OCI-LY3 (cell line): ENCODE data around the gene PDE3A.

Source experiments
- H2AFZ ChIP-seq: fragments of 200-600, 300-600 bp; shearing (Covaris generic); 2 replicates; pipeline ENCODE4 v1.6.0; 2014; ENCODE audit warnings: antibody characterized with exemption, low read depth, low read length
- H3K27ac ChIP-seq: fragments of 200-600, 300-600 bp; sonication (generic); 2 replicates; pipeline ENCODE4 v1.5.1; 2014; ENCODE audit warnings: mild to moderate bottlenecking, low read length, moderate library complexity, mixed read lengths
- H3K27me3 ChIP-seq: fragments of 200-600, 300-600 bp; sonication (generic); 2 replicates; pipeline ENCODE4 v1.6.1; 2014; ENCODE audit warnings: low read depth, low read length, mixed read lengths
- H3K36me3 ChIP-seq: fragments of 200-600, 300-600 bp; sonication (generic); replicated peaks from 2 replicates; pipeline ENCODE3; 2014; ENCODE audit warnings: low read depth, low read length, mixed read lengths
- H3K4me1 ChIP-seq: fragments of 300-600, 200-600 bp; sonication (generic); 2 replicates; pipeline ENCODE4 v1.6.1; 2014; ENCODE audit warnings: low read length, mixed read lengths
- H3K4me2 ChIP-seq: fragments of 200-600, 300-600 bp; sonication (generic); 2 replicates; pipeline ENCODE4 v1.6.1; 2014; ENCODE audit warnings: low read length, mixed read lengths
- H3K4me3 ChIP-seq: fragments of 300-600, 200-600 bp; sonication (generic); 2 replicates; pipeline ENCODE4 v1.5.1; 2014; ENCODE audit warnings: antibody characterized with exemption, mild to moderate bottlenecking, low read length, moderate library complexity
- H3K79me2 ChIP-seq: fragments of 300-600, 200-600 bp; shearing (Covaris generic); 2 replicates; pipeline ENCODE4 v1.6.1; 2014; ENCODE audit warnings: mild to moderate bottlenecking, low read length, mixed read lengths
- H3K9ac ChIP-seq: fragments of 300-600, 200-600 bp; shearing (Covaris generic); 2 replicates; pipeline ENCODE4 v1.6.0; 2014; ENCODE audit warnings: mild to moderate bottlenecking, low read length, moderate library complexity
- H3K9me3 ChIP-seq: fragments of 200-600, 300-600 bp; shearing (Covaris generic); 2 replicates; pipeline ENCODE4 v1.6.1; 2014; ENCODE audit warnings: low read length, mixed read lengths; ENCODE audit not compliant: insufficient read depth
- H4K20me1 ChIP-seq: fragments of 200-600, 300-600 bp; sonication (generic); 2 replicates; pipeline ENCODE4 v1.6.1; 2016; ENCODE audit warnings: low read length, mixed read lengths; ENCODE audit not compliant: insufficient read depth
- EZH2phosphoT487 ChIP-seq: fragments of 200-600 bp; shearing (Covaris generic); IDR thresholded peaks from 2 replicates; pipeline ENCODE4 v1.6.1; 2018; ENCODE audit warnings: antibody characterized with exemption, mixed run types, low read depth
- TF ChIP-seq, protein P1 (sequence below): fragments of 200-600, 300-600 bp; sonication (generic); IDR thresholded peaks from 2 replicates; pipeline ENCODE4 v1.5.1; 2014; ENCODE audit warnings: antibody characterized with exemption, low read length, low read depth

Gene PDE3A

DNA sequence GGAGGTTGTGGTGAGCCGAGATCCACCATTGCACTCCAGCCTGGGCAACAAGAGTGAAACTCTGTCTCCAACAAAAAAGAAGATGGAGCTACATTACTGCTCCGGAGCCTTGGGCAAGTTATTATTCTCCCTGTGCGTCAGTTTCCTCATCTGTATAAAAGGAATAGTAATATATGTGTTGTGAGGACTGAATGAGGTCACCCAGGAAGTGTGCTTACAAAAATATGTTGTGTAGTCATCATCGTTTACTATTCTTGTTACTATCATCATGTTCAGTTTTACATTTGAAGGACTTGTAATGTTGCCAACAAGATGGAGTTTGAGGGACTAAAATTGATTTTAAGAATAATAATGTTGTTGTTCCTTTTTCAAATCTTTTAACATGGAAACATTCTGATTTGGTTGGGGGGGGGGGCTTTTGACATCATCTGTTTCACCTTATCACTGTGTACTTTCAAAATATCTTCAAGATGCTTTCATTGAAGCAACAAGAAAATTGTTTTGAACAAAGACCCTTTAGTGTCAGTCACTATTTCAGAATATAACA lies 156.8 kb downstream of the PDE3A start:
- H3K27me3 ChIP-seq, result peaks cover 28% of the 10 kb centered on the region
- no peaks in the 10 kb centered on the region for H3K9me3 ChIP-seq
- no peak overlapping the region for H3K9ac ChIP-seq
- no peak overlapping the region for H3K27ac ChIP-seq
- no peak overlapping the region for H2AFZ ChIP-seq
- no peaks in the 10 kb centered on the region for H3K79me2 ChIP-seq
- H4K20me1 ChIP-seq, result no peaks in the 10 kb centered on the region
- no peak overlapping the region for H3K4me3 ChIP-seq
- H3K4me2 ChIP-seq, result no peak overlapping the region
- H3K36me3 ChIP-seq, result no peaks in the 10 kb centered on the region
- no peak for TF ChIP-seq EZH2phosphoT487
- TF ChIP-seq, protein P1, sequence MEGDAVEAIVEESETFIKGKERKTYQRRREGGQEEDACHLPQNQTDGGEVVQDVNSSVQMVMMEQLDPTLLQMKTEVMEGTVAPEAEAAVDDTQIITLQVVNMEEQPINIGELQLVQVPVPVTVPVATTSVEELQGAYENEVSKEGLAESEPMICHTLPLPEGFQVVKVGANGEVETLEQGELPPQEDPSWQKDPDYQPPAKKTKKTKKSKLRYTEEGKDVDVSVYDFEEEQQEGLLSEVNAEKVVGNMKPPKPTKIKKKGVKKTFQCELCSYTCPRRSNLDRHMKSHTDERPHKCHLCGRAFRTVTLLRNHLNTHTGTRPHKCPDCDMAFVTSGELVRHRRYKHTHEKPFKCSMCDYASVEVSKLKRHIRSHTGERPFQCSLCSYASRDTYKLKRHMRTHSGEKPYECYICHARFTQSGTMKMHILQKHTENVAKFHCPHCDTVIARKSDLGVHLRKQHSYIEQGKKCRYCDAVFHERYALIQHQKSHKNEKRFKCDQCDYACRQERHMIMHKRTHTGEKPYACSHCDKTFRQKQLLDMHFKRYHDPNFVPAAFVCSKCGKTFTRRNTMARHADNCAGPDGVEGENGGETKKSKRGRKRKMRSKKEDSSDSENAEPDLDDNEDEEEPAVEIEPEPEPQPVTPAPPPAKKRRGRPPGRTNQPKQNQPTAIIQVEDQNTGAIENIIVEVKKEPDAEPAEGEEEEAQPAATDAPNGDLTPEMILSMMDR, result no peak
- H3K4me1 ChIP-seq, result no peaks in the 10 kb centered on the region

DNA sequence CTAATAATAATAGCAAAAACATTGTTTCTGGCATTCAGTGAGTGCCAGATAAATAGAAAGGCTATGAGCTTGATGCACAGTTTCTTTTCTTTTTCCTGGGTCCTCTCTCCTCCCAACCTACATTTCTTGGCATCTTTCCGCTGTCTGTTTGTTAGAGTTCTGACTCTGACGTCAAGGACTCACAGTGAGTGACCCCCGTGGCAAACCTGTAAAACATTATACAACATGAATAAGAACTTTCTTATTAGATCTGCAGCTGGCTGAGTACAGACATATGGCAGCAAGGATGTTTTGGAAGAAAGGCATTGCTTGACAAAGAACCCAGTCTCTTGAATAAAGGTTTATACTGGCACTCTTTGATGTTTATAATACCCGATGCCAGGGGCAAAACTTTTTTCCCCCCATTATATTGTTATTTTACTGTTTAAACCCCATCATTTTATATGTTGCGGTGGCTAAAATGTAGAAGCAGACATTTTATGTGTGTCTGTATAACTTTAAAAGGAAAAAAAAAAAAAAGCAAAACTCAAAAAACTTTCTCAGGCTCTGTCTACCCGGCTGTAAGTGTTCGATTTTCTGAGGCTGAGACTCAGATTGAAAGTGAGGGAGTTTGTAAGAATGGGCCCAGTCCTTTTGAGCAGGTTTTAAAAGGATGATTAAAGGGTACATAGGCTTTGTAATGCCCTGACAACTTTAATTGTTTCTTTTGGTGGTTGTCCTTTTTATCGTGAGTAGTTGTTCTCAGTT lies 159.3 kb downstream of the PDE3A start:
- H2AFZ ChIP-seq, result no peak overlapping the region
- no peaks in the 10 kb centered on the region for H3K4me1 ChIP-seq
- no peaks in the 10 kb centered on the region for H3K79me2 ChIP-seq
- H3K9ac ChIP-seq, result no peak overlapping the region
- no peaks in the 10 kb centered on the region for H4K20me1 ChIP-seq
- TF ChIP-seq EZH2phosphoT487, result no peak
- no peaks in the 10 kb centered on the region for H3K36me3 ChIP-seq
- peaks cover 7% of the 10 kb centered on the region for H3K27me3 ChIP-seq
- no peak overlapping the region for H3K27ac ChIP-seq
- H3K4me3 ChIP-seq, result no peak overlapping the region
- H3K9me3 ChIP-seq, result no peaks in the 10 kb centered on the region
- no peak overlapping the region for H3K4me2 ChIP-seq

DNA sequence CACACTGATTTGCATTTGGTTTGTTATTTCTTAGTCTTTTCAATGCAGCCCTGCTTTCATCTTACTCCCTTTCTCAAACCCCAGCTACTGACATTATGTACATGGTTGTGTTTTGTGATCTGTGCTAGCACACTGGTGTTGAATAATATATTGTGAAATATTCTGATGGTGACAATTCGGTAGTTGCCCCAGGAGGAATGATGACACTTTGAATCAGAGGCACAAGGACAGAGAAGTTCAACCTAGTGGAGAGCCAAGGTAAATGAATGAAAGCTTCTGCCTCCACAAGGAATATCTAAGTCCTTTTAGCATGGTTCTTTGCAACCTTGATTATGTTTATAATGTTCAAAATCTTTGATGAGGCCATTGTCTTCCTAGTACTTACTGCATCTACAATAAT lies 159.9 kb downstream of the PDE3A start:
- Histone ChIP-seq H3K27ac (no peak overlapping the region), H3K4me3 (no peak overlapping the region)
- TF ChIP-seq EZH2phosphoT487, result no peak
- TF ChIP-seq, protein P1, result no peak

GRCh38 chr12:20546267-20546666 lies 177.9 kb downstream of the PDE3A start:
- Histone ChIP-seq H3K27me3 (peaks cover 48% of the 10 kb centered on the region), H4K20me1 (no peaks in the 10 kb centered on the region), H3K4me2 (no peak overlapping the region), H3K79me2 (no peaks in the 10 kb centered on the region), H3K9me3 (no peaks in the 10 kb centered on the region), H3K9ac (no peak overlapping the region), H3K36me3 (no peaks in the 10 kb centered on the region), H3K4me3 (no peak overlapping the region), H3K4me1 (peaks cover 7% of the 10 kb centered on the region), H2AFZ (no peak overlapping the region), H3K27ac (no peak overlapping the region)
- no peak for TF ChIP-seq EZH2phosphoT487
- TF ChIP-seq, protein P1, result no peak

More for the DNA sequence above, 159.9 kb downstream of the PDE3A start:
- Histone ChIP-seq H3K36me3 (no peaks in the 10 kb centered on the region), H3K79me2 (no peaks in the 10 kb centered on the region), H4K20me1 (no peaks in the 10 kb centered on the region), H3K9me3 (no peaks in the 10 kb centered on the region), H3K27me3 (peaks cover 3% of the 10 kb centered on the region; the same call in 1 of the 2 replicates), H3K4me1 (no peaks in the 10 kb centered on the region), H3K4me2 (no peak overlapping the region), H2AFZ (no peak overlapping the region), H3K9ac (no peak overlapping the region)
